UCSD-AML1 (cell line): ENCODE results near the gene MEF2C.

Source experiments
- DNase-seq: peaks from one replicate; lab custom pipeline; 2025; ENCODE audit not compliant: unreplicated experiment; lab: John Stamatoyannopoulos, UW

The MEF2C gene

DNA sequence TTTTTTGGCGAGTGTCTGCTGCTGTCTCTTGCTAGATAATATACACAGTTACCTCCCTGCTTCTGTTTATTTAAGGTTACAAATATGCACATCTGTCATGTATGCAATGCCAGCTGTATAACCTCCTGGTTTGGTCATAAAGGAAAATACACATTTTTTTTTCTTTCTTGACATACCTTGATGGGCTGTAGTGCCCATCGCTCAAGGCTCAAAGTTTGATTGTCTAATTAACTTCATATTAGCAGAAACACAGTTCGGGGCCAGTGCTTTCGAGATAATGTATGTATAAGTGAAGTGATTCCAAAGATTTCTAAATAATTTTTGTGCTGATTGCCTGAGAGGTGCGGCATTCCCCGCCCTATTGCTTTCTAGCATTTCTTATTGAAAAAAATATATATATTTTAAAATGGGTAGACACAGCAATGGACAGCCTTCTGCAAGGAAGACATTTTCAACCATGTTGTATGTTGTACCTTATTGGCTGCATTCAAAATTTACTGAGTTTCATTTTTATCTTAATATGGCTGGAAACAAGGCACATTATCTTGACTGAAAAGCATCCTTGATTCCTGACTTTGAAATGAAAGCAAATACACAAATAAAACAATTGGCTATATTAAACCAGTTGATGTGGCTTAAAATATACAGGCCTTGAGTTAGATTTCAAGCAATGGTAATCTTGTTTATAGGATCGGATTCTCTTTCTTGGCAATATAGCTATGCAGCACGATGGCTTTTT is 206.2 kb downstream of the MEF2C start:
- DNase-seq: no peak

GRCh38 chr5:88675708-88676636 is 207.0 kb downstream of the MEF2C start:
- DNase-seq: peak; percentile 54

DNA sequence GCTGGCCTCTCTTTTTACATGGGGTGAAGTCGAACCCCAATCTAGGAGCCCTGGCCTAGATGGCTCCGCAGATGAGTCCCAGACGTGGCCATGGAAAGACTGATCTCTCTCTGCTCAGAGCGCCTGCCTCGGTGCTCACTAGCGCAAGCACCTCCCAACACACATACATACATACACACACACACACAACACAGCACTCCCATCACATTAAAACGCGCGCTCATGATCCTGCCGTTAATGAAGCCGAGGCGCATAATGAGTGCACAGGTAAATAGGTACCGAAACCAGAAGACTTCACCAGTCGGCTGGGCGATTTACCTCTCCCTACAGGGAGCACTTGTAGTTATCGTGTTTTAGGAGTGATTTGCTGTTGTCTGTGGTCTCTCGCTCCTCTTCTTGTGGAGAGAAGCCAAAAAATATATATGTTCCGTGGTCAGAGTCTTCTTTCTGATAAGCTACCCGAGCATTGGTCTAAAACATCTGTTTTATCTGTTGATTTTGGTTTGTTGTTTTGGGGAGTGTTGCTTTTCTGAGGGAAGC is 207.7 kb downstream of the MEF2C start:
- no peak for DNase-seq

DNA sequence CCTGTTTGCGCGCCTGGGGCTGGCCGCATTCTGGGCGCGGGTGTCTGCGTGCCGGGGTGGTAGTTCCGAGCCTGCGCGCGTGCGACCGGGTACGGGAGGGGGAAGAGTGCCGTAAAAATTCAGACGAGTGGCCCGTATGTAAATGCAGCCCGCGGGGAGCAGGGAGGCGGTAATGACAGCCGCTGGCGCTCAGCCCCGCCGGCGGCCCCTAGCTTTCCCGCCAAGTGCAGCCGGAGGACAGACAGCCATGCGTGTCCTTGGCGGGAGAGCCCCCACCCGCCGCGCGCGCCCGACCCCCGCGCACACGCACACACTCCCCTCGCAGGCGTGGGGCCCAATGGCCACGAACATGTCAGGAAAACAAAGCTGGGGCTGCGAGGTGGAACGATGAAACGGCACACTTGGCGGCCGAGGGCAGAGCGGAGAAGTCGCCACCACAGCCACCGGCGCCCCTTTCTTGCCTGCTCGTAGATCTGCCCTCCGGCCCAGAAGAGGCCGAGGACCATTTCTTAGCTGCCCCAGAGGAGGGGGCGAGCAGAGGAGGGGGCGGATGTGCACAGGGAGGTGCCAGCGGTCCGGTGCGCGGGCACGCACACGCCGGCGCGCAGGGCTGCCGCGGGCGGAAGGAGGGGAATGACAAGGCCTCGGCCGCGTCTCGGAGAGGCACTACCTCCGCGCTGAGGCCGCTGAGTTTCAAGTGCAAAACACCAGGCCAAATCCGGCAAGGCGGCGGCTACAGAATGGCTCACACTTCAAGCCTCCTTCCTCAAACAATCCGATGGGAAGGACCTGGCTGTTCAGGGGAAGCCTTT is 208.4 kb downstream of the MEF2C start:
- DNase-seq: peak; percentile 56

DNA sequence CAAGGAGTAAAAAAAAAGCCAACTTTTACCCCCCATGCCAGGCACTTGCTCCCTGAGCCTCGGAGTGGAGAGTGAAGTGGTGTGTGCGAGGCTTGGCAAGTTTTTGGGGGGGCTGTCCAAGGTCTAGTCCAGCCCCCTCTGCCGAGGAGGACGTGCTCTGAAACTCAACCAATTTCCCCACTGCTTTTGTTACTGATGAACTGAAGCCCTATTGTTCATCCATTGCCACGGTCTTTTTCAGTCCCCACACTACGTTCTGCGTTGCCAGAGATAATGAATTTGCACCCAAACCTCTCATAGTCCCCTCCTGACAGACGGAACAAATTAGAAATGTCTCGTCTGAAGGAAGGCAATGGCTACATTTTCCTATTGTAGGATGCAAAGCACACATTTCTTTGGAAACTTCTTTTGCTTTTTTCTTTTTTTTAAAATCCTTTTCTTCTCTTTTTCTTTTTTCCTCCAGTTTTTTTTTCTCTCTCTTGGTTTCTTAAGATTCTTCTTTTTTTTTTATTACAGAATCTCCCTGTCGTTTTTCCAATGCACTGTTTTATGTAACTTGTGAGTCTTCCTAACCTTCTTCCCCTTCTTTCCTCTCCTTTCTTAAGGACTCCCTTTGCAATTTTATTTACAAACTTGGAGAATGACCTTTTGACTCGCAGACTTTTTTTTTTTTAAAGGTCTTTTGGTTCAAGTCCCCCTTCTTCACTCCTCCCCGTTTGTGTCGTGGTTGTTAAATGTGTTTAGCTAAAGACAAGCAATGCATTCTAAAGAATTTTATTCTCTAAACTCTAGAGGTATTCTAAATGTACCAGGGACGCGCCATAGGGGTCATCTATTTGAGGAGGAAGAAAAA is 209.5 kb downstream of the MEF2C start:
- DNase-seq: peak; percentile 3

GRCh38 chr5:88672644-88673252 is 210.2 kb downstream of the MEF2C start:
- no peak for DNase-seq

DNA sequence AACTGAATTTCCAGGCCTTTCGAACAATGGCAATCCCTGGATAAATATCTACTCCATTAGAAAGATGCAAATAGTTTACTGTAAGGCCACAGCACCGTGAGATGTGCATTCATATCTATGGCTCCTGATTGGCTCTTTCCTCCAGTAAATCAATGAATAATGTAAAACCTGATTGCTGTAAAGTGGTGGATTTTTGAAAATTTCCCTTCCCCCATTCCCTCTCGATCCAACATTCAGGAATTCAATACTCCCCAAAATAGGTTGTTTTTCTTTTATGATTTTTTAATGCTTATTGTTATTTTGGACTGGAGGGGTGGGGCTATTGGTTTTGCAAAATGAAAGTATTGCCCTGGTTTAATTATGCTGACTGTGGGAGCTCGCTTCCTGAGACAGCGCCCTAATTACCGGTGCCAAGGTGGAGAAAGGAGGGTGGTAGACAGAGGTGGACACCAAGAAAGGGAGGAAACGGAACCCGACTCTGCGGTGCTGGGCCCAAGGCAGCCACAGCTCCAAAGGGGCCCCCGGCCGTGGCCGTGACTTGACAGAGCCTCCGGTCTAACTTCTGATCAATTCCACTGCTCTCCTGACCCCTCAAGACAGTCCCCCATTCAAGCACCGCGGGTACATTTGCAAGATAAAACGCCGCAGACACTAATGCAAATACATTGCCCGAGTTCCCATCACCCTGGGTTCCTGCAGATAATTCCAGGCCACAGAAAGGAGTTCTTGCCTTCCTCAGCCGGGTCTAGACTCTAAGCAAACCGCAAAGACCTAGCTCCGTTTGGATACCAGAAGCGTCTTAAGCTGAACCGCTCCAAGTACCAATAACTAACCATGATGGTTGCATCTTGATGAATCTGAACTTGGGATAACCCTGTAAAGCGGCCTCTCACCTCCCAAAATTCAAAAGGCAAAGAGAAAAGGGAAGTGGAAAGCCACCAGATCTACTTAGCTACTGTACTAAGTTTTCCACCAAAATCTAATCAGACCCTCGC is 211.2 kb downstream of the MEF2C start:
- DNase-seq: peak; percentile 6

DNA sequence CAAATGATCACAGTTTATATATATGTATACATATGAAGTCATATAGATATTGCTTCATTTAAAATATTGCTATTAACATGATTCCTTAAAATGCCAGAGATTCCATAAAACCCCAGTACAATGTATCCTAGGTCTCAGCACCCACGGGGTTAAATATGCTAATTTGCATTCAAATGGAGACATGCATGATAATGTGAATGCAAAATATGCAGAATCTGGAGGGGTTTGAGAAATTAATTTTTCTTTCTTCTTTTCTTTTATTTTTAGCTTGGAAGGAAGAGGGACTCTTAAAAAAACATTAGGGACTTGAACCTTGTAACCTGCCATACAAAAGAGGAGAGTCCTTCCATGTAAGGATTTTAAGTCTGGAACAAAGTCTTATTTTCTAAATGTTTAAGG is 211.9 kb downstream of the MEF2C start:
- DNase-seq: no peak

DNA sequence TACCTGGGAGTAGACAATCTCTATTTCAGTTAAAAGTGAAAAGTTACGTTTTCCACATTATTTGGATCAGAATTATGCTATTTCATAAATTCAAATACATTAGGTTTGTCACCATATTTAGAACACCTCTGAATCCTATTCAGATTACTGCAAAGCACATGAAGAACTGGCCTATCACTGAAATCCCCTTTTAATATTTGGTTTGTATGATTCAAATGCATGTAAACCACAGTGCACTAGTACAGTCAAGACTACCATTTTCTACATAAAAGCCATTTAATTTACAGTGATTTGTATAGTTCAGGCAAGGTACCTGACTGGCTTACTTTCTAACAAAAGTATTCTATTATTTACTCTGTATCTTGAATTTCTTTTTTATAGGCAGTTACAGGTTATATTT is 212.5 kb downstream of the MEF2C start:
- DNase-seq: no peak

- DNase-seq: no peak
Measured at GRCh38 chr5:88669371-88670050, 213.5 kb downstream of the MEF2C start.

DNA sequence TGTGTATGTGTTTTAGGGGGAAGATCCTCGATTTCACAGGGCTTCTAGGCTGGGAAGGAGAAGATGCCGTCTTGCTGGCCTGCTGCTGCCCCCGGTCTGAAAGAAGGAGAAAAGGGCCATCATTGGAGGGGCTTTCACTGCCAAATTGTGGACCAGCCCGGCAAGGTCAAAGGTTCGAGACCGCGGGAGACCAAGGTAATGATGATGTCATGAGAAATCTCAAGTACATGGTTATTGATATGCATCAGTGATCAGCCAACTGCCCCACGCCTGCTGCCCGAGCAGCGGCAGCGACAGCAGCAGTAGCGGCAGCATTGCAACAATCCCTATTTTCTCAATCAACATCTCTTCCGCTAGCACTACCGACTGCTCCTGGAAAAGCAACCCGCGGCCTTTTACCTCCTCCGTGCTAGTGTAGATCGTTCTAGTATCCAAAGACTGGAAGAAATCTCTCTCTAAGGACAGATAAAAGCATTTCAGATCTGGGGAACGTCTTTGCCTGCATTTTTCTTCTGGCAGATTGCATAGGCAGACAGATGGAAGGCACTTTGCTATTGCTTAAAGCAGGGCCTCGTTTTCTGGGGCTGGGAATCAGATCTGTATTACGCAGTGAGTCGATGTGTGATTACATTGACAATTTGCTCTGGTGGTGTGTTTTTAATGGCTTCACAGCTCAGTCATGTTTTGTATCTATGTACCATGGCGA is 215.3 kb downstream of the MEF2C start:
- DNase-seq: no peak
